ENCODE data around the gene ZNF581.

GRCh38 chr19:55671054-55671378 is 27.6 kb downstream of the ZNF581 start:
- TF ChIP-seq CTCF (IDR thresholded peaks at IDR 0.05 in 4 of 5, conservative IDR thresholded peaks at IDR 0.05 in 1 of 5), result no peak
- no peak for TF ChIP-seq POLR2A (IDR thresholded peaks at IDR 0.05)

Data from gastrocnemius medialis (tissue), 4 donors.